Dedifferentiated amniotic fluid mesenchymal stem cell (primary cell): Measurements from ENCODE around the gene HDHD5.

Experiments used
- DNase-seq: peaks from one replicate; pipeline ENCODE4 v3.0.0-alpha.2; 2016; ENCODE audit errors: extremely low spot score

HDHD5 gene

DNA sequence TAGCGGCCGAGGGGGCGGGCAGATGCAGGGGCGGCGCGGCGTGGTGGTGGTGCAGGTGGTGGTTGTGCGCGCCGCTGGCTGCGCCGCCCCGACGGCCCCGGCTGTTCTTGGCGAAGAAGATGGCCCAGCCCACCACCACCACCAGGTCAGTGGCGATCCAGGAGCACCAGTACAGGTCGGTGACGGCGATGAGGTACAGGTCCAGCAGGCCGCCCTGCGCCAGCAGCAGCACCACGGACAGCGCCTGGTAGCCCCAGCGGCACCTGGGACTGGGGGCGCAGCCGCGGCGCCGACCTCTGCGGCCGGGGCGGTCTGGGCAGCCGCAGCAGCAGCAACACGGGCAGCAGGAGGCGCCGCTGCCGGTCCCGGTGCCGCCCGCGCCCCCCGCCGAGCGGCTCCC lies 38.8 kb downstream of the HDHD5 start:
- DNase-seq = no peak

DNA sequence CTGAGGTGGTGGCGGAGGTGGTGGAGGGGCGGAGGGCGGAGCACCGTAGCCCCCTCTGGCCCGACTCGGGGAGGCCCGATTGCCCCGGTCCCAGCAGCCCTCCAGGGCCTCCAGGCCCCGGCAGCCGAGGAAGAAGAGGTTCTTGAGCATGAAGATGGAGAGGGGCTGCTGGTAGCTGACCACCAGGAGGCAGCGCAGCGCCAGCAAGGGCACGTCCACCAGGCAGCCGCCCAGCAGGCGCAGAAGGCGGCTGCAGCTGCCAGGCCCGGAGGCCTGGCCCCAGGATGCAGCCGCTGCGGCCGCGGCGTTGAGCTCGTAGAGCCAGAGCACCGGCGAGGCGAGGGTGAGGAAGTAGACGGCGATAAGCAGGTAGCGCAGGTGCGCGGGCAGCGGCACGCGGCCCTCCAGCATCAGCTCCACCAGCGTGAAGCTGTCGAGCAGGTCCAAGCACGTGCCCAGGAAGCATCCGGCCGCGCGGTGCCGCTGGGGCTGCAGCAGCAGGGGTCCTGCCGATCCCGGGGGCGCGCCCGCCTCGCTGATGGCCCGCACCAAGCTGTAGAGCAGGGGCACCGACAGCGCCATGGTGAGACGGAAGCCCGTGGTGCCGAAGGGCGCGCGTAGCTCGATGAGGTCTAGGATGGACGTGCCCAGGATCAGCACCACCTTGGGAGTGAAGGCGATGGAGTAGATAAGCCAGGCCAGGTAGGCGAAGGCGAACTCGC lies 39.4 kb downstream of the HDHD5 start:
- DNase-seq = no peak

DNA sequence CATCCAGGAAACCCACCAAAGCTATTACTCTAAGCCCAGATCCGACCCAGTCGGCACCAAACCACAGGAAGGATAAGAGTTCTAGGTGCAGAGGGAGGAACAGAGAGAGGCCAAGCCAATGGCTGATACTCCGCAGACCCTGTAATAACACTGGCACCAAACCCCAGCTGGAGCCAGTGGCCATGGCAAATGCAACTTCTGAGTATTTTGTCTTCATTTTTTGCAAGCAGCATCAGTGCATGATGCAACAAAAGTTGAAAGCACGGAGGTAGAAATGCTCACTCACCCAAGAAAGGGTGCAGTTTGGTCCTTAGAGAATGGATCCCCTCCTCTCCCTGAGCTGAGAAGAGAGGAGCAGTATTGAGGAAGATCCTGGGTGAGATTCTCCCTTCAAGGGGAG lies 40.7 kb downstream of the HDHD5 start:
- DNase-seq = no peak

DNA sequence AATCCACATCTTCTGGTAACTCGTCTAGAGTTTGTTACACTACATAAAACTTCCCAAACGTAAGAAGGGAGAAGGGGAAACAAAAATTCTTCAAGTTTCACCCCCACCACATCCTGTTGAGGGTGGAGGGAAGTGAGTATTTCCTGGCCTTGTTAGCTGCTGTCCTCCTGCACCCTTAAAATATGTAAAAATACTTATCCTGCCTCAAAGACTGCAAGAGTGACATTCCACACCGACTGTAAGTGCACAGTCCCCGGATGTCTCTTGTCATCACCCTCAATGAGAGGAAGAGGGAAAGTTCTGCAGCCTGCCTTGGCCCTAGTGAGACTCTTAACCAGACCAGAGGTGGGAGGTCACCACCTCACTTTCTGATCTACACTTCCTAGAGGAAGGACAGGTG lies 41.2 kb downstream of the HDHD5 start:
- DNase-seq = no peak

DNA sequence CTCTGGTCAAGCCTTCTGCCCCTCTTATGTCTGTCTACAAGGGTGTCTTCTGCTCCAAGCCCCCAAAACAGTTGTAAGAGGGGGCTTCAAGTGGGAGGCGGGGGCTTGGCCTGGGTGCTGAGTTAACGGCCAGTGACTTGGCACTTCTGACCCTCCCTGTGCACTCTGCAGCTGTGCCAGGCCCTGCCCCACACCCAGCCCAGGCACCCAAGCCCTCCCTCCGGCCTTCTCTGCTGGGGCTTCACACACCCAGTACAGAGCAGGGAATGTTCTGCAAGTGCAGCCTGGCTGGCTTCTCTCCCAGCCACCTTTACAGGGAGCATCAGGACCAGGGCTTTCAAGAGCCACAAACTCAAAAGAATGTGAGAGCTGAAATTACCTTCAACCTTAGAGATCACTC lies 41.7 kb downstream of the HDHD5 start:
- DNase-seq = no peak

DNA sequence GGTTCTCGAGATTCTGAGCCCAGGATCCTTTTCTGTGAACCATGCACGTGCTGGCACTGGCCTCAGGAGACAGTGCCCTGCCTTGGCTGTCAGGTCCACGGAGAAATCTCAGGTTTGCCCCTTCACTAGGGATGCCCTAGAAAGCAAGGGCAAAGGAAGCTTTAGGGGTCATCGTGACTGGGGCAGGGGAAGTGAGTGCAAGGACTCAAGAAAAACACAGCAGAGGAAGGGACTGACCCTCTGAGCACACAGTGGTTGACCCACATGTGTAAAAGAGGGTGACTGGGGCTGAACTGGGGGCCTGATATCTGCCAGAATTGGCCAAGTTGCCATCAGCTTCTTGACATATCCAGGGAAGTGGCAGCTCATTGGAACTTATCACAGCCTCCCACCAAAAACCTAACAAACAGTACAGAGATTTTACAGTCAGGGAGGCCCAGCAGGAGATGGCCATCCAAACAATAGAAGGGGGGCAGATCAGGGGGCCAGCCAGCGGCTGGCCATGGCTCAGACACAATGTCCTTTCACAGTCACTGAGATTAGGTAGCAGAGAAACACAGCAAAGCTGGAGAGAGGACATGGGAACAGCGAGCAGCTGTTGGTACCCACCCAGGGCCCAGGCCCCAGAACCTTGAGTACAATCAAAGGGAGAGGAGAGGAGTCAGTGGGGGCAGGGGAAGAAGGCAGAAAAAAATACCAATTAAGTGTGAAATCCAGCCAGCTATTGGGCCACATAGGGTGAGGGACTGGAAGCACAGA lies 42.3 kb downstream of the HDHD5 start:
- DNase-seq = no peak

DNA sequence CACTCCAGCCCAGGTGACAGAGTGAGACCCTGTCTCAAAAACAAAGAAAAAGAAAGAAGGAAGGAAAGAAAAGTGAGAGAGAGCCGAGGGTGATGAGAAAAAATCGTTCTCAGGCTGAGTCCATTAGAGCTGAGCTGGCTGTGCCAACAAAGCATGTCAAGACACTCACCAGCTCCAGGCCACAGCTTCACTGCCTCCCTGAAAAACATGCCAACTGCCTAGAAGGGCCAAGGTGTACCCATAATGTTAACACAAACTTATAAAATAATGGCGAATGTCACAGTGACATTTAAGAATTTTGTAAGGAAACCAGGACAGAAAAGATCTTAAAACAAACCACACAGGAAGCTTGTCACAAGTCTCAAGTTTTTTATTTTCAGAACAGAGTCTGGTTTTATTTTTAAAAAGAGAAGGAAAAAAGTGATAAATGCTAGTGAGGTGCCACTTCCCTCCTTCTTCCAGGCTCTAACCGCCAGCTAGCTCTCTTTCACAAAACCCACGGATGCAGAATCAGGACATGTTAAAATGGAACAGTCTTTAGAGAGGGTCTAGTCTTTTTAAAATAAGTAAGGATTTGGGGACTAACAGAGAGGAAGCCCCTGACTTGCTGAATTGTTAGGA lies 43.0 kb downstream of the HDHD5 start:
- DNase-seq = no peak

DNA sequence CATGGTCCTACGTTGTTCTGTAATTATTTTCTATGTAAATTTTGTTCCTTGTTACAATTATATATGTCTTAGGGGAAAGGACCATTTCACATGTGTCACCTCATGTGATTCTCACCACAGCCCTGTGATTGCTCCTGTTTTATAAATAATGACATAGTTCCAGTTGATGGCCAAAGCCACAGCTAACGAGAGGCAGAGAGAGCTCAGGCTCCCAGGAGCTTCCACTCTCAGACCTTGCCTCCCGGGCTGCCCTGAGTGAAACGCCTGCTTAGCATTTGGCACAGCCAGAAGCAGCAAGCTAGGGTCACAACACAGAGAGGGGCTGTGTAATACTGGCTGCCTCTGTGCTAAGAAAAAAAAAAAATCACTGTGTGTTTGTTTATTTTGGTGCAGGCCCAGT lies 43.8 kb downstream of the HDHD5 start:
- DNase-seq = no peak

DNA sequence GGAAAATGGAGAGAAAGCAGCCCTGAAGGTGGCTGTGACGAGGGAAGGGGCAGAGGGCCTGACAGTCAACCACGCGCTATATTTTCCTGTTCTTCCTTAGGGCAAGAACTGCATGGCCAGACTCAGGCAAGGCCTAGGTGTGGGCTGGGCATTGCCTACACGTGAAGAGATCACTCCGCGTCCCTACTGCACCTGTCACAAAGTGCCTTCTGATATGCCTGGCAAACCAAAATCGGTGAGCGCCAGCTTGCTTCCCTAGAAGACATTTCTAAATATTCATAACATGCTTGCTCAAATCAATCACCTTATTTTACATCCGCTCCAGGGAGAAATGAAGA lies 44.2 kb downstream of the HDHD5 start:
- no peak for DNase-seq

DNA sequence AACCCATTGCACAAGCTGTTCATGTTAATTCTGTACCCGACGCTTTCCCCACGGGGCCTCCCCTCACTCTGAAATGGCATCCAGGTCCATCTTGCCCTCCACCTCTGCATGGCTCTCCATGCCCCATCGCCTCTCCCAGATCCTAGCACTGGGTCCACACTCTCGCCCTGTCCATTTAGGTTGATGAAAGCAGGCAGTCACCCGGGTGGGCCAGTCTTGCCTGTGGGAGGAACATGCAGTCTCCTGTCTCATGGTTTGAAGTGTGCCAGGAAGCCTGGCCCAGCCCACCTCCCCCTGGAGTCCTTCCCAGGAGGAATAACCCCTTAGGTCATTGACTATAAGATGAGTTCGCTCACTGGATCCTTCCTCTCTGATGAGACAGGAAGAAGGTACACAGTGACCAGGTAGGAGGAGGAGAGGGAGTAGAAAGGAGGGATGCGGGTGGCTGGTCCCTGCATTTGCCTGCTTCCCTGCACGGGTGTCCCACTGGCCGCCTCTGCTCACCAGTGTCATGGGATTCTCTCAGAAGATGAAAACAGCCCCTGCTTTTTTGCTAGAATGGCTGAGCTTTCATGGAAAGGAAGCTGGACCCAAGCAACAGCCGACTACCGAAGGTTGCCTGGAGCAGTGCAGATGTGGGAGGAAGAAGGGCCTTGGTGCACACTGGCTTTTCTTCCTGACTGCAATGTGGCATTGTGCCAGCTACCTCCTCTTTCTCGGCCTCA lies 44.7 kb downstream of the HDHD5 start:
- no peak for DNase-seq

DNA sequence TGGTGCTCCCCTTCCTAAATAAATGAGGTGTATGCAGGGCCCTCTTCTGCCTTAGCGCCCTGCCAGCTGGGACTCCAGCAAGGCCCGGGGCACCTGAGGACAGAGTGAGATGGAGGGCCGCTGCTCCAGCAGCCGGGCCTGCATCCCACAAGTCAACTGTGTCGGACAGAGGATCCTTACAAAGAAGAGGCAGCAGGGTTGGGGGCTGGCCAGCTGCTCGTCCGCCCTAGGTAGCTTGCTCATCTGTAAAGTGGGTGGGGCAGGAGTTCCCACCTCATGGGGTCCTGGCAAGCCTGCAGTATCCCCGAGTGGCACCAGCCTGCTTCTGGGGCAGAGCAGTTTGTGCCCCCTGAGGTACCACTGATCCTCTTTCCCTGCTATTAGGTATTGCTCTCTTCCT lies 45.5 kb downstream of the HDHD5 start:
- no peak for DNase-seq

DNA sequence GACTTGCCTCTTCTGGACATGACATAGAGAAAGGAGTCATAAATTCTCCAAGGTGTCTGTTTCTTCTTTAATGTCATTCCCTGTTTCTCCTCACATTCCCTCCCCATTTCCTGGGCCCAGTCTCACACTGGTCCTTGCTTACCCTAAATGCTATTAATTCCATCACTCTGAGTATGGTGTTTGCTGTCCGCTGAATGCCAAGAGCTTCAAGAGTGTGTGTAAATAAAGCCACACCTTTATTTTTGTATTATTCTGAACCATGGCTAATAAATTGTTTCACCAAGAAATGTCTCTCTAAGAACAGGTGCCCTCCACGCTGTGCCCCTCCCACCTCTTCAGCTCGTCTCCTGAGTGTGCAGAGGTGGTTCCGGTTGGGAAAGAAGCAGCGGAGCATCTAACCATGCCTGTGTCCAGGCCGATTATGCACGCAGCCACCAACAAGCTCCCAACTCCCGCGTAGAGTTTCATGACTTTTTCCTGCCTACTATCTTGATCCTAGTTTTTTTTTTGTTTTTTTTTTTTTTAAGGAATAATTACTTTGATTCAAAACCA lies 46.5 kb downstream of the HDHD5 start:
- DNase-seq = no peak

DNA sequence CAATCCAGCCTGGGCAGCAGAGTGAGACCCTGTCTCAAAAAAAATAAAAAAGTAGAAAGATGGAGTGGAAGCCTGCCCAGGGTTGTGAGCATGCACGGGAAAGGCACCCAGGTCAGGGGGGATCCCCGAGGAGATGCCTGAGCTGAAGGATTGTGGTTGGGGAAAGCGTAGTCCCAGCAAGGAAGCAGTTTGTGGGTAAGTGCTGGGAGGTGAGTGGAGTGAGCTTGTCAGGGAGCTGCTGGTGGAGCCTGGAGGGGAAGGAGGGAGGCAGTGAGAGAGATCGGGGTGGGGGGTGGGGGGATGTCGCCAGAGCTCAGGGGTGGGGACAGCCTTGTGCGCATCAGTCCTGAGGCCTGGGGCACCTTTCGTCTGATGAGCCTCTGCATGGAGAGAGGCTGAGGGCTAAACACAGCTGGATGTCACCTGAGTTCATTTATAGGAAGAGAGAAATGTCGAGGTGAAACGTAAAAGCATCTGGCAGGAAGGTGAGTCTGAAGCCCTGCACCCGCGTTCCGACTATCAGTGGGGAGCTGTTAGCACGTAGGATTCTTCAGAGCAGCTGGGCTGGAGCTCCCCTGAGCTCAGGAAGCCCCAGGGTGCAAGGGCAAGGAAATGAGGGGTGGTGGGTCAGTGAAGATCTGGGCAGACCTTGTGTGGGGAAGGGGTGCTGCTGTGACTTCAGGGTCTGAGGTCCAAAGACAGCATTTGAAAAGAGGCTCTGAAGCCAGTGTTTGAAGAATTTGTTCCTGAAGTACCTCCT lies 48.1 kb downstream of the HDHD5 start:
- DNase-seq = no peak

DNA sequence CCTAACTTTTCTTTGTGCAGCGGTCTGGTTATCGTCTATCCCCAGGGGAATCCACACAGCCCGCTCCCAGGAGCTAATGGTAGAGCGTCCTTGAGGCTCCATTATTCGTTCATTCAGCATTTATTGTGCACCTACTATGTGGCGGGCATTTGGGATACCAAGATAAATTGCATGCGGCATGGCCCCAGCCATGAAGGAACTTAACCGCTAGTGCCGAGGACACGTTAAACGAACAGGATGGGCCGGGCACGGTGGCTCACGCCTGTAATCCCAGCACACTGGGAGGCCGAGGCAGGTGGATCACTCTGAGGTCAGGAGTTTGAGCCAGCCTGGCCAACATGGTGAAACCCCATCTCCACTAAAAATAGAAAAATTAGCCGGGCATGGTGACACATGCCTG lies 49.1 kb downstream of the HDHD5 start:
- no peak for DNase-seq

DNA sequence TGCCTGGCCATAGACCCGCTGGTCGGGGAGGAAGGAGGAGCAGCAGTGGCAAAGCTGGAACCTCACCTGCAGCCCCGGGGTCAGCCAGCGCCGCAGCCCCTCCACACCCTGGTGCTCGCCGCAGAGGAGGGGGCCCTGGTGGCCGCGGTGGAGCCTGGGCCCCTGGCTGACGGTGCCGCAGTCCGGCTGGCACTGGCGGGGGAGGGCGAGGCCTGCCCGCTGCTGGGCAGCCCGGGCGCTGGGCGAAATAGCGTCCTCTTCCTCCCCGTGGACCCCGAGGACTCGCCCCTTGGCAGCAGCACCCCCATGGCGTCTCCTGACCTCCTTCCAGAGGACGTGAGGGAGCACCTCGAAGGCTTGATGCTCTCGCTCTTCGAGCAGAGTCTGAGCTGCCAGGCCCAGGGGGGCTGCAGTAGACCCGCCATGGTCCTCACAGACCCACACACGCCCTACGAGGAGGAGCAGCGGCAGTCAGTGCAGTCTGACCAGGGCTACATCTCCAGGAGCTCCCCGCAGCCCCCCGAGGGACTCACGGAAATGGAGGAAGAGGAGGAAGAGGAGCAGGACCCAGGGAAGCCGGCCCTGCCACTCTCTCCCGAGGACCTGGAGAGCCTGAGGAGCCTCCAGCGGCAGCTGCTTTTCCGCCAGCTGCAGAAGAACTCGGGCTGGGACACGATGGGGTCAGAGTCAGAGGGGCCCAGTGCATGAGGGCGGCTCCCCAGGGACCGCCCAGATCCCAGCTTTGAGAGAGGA lies 49.8 kb downstream of the HDHD5 start:
- DNase-seq = no peak

DNA sequence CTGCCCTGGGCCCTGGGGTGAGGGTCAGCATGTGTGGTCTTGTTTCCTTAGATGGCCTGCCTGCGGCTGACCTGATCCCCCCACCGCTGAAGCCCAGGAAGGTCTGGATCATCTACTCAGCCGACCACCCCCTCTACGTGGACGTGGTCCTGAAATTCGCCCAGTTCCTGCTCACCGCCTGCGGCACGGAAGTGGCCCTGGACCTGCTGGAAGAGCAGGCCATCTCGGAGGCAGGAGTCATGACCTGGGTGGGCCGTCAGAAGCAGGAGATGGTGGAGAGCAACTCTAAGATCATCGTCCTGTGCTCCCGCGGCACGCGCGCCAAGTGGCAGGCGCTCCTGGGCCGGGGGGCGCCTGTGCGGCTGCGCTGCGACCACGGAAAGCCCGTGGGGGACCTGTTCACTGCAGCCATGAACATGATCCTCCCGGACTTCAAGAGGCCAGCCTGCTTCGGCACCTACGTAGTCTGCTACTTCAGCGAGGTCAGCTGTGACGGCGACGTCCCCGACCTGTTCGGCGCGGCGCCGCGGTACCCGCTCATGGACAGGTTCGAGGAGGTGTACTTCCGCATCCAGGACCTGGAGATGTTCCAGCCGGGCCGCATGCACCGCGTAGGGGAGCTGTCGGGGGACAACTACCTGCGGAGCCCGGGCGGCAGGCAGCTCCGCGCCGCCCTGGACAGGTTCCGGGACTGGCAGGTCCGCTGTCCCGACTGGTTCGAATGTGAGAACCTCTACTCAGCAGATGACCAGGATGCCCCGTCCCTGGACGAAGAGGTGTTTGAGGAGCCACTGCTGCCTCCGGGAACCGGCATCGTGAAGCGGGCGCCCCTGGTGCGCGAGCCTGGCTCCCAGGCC lies 50.6 kb downstream of the HDHD5 start:
- no peak for DNase-seq

DNA sequence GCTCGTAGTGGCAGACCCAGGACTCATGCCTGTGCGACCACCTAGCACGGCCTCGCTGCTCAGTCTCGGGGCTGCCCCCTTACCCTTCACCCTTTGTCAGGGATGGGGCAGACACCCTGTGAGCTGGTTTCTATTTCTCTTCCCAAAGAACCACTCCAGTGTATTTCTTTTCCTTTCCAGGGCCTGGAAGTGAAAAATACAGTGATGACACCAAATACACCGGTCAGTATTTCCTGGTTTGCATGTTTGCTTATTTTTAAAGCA lies 51.6 kb downstream of the HDHD5 start:
- DNase-seq = no peak

DNA sequence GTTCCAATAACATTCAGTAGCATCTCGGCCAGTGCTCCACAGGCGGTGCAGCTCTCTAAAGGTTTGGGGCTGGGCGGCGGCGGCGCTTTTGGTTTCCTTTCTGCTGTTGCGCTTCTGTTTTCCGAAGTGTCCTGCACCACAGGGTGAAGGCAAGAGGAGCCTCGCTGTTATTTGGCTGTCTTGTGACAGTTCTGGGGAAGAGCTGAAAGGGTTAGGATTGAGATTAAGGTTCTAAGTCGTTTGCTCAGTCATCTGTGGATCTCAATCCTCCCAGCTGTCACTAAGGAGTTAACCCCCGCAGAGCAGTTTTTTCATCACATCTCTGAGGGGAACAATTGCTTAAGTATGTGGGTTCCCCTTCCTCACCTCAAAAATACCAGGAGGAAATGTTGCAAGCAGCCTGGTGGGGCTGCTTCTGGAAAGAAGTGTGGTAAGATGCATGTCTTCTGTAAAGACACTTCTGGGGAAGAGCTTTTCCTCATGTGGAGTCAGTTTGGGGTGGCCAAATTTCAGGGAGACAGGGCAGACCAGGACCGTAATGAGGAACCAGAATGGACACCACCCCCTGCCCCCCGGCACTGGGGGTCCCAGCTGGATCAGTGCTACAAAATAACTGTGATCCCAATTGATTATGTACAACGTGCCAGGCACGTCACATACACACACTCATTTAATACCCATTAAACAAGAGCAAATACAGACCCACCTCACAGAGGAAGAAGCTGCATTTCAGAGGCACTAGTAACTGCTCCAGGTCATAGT lies 52.1 kb downstream of the HDHD5 start:
- no peak for DNase-seq

DNA sequence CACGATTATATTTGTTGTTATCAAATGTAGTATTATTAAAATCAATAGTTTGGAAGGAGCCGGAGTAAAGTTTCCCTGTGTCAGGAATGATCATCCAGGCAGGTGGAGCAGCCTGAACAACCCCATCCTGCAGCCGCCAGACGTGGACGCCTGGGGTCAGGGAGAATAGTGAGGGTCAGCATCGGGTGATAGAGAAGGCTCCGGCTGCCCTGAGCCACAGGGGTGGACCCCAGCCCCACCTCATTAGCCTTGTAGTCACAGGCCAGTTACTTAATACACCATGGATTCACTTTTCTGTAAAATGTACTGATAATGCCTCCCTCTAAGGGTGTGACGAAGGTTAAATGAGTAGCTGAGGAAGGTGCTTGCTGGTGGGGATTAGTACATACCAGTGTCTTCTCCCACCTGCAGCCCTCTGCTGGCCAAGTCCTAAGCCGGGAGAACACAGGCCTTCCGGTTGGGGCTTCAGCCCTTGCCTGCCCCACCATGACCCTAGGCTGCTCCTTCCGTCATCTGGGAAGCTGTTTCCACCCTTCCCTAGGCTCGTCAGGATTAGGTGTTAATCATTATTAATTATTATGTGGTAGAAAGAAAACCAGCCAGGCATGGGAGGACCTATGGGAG lies 52.8 kb downstream of the HDHD5 start:
- DNase-seq = no peak
